ENCODE measurements around the gene ZC3H18. TPM values are rescaled to one million over a fixed set of nuclear protein-coding genes. Genes with fewer than 3 reads are reported as not detected.

ZC3H18 gene
- total RNA-seq, 1 experiment from 2014 or later, result 57.8 TPM

- TF ChIP-seq, protein P1, sequence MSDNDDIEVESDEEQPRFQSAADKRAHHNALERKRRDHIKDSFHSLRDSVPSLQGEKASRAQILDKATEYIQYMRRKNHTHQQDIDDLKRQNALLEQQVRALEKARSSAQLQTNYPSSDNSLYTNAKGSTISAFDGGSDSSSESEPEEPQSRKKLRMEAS (IDR thresholded peaks at IDR 0.05), result no peak
- TF ChIP-seq TCF7L2 (IDR thresholded peaks at IDR 0.05; ENCODE audit: borderline replicate concordance, extremely low read depth, insufficient read depth, insufficient read length), result no peak
Measured at GRCh38 chr16:88552815-88553214, 17.4 kb upstream of the ZC3H18 start (continued).

- Histone ChIP-seq H3K79me2 (ENCODE audit: insufficient read depth, low read length) (no peaks in the 10 kb centered on the region), H3K27me3 (ENCODE audit: insufficient read depth, low read length) (peaks cover 9% of the 10 kb centered on the region; the same call in 1 of the 2 replicates), H3K27ac (ENCODE audit: low read depth, low read length) (no peak overlapping the region), H4K20me1 (ENCODE audit: insufficient read depth) (no peaks in the 10 kb centered on the region), H3K9ac (ENCODE audit: low read length) (no peak overlapping the region), H3K9me2 (ENCODE audit: insufficient read depth) (no peaks in the 10 kb centered on the region), H3K9me3 (ENCODE audit: control insufficient read depth in 1 of 2, insufficient read depth in 1 of 2, low read depth in 1 of 2, low read length in 2 of 2) (peaks cover 0 to 5% of the 10 kb centered on the region in 2 experiments; a peak in 1 of 4 replicates), H2AFZ (ENCODE audit: low read depth, low read length, poor library complexity, severe bottlenecking) (no peak overlapping the region), H3K4me1 (ENCODE audit: control insufficient read depth in 1 of 2, insufficient read depth in 2 of 2, low read length in 2 of 2) (peaks cover 0 to 2% of the 10 kb centered on the region in 2 experiments; a peak in 2 of 4 replicates), H3K4me2 (ENCODE audit: low read length) (no peak overlapping the region), H3K36me3 (ENCODE audit: control insufficient read depth in 1 of 2, insufficient read depth in 2 of 2, low read length in 2 of 2) (no peaks in the 10 kb centered on the region), H3K4me3 (replicated peaks in 1 of 2; ENCODE audit: low read depth in 1 of 2, low read length in 2 of 2) (no peak overlapping the region)
- no peak for TF ChIP-seq ZFX (IDR thresholded peaks at IDR 0.05)
- no peak for TF ChIP-seq JUND (IDR thresholded peaks at IDR 0.05)
- TF ChIP-seq FOSL1 (IDR thresholded peaks at IDR 0.05; ENCODE audit: low read depth), result no peak
- TF ChIP-seq YY1 (IDR thresholded peaks at IDR 0.05; ENCODE audit: extremely low read depth, insufficient replicate concordance, low read depth, low read length), result no peak
- no peak for TF ChIP-seq TCF7L2 (IDR thresholded peaks at IDR 0.05; ENCODE audit: borderline replicate concordance, extremely low read depth, insufficient read depth, insufficient read length)
- no peak for TF ChIP-seq SIN3A (IDR thresholded peaks at IDR 0.05; ENCODE audit: low read depth)
- TF ChIP-seq CEBPB (IDR thresholded peaks at IDR 0.05; ENCODE audit: low read depth), result no peak
- TF ChIP-seq, protein P1 (IDR thresholded peaks at IDR 0.05), result no peak
- TF ChIP-seq RAD21 (IDR thresholded peaks at IDR 0.05; ENCODE audit: low read depth), result no peak
- TF ChIP-seq, protein P2, sequence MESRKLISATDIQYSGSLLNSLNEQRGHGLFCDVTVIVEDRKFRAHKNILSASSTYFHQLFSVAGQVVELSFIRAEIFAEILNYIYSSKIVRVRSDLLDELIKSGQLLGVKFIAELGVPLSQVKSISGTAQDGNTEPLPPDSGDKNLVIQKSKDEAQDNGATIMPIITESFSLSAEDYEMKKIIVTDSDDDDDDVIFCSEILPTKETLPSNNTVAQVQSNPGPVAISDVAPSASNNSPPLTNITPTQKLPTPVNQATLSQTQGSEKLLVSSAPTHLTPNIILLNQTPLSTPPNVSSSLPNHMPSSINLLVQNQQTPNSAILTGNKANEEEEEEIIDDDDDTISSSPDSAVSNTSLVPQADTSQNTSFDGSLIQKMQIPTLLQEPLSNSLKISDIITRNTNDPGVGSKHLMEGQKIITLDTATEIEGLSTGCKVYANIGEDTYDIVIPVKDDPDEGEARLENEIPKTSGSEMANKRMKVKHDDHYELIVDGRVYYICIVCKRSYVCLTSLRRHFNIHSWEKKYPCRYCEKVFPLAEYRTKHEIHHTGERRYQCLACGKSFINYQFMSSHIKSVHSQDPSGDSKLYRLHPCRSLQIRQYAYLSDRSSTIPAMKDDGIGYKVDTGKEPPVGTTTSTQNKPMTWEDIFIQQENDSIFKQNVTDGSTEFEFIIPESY (IDR thresholded peaks at IDR 0.05; ENCODE audit: extremely low read depth, insufficient replicate concordance, low read length), result no peak
- no peak for TF ChIP-seq EZH2 (IDR thresholded peaks at IDR 0.05)
- no peak for TF ChIP-seq ELF1 (IDR thresholded peaks at IDR 0.05; ENCODE audit: borderline replicate concordance, low read depth)
- ChIA-PET POLR2A (no interaction called here), CTCF (no interaction called here), RAD21 (ENCODE audit: low non-redundant PET in 1 of 2, low total read pairs in 2 of 2, uncharacterized antibody in 2 of 2, unreplicated experiment in 2 of 2) (interaction anchor here in 1 of 2 experiments (0.7 kb wide), 1 partner anchor 9 kb away, joined by 3 read pairs; no protein-coding TSS in a partner anchor)
- no TSS peak for BruUV-seq (replicated peaks)
- DNase-seq (ENCODE audit: low read depth, low spot score), result no peak
- ATAC-seq, result no peak
- intact Hi-C loops (cut with micrococcal nuclease), result no loop called here
Measured at GRCh38 chr16:88553739-88554138, 16.5 kb upstream of the ZC3H18 start.
